ENCODE results near the gene GPC6.

Gene GPC6

GRCh38 chr13:94411747-94412146 lies 1185.1 kb downstream of the GPC6 start:
- Histone ChIP-seq H3K9me3 (ENCODE audit: low read length) (no peaks in the 10 kb centered on the region), H3K4me2 (ENCODE audit: low read length) (no peak overlapping the region), H3K4me1 (ENCODE audit: insufficient read depth, low read length, severe bottlenecking) (no peaks in the 10 kb centered on the region), H4K20me1 (ENCODE audit: insufficient read depth, low read length) (no peaks in the 10 kb centered on the region), H3F3A (ENCODE audit: insufficient read depth, low read length) (no peaks in the 10 kb centered on the region), H3K27ac (ENCODE audit: low read depth, low read length, poor library complexity, severe bottlenecking) (no peak overlapping the region), H3K9me2 (ENCODE audit: low read depth, low read length) (no peaks in the 10 kb centered on the region), H3K27me3 (ENCODE audit: insufficient read depth, low read length) (no peaks in the 10 kb centered on the region), H3K9ac (ENCODE audit: low read length) (no peak overlapping the region), H3K4me3 (ENCODE audit: low read depth, low read length, poor library complexity, severe bottlenecking) (no peak overlapping the region), H3K36me3 (ENCODE audit: insufficient read depth, low read length) (no peaks in the 10 kb centered on the region), H2AFZ (ENCODE audit: low read length) (no peak overlapping the region), H3K79me2 (ENCODE audit: insufficient read depth, low read length) (no peaks in the 10 kb centered on the region)
- TF ChIP-seq CTCF (IDR thresholded peaks at IDR 0.05; ENCODE audit: low read length) (no peak), EZH2 (IDR thresholded peaks at IDR 0.05; ENCODE audit: borderline replicate concordance, low read length) (no peak)

GRCh38 chr13:94412870-94413597 lies 1186.4 kb downstream of the GPC6 start:
- H3K27me3 ChIP-seq (ENCODE audit: insufficient read depth, low read length) = no peaks in the 10 kb centered on the region
- TF ChIP-seq CTCF (IDR thresholded peaks at IDR 0.05; ENCODE audit: low read length) (no peak), EZH2 (IDR thresholded peaks at IDR 0.05; ENCODE audit: borderline replicate concordance, low read length) (no peak)
- no peaks in the 10 kb centered on the region for H3K9me2 ChIP-seq (ENCODE audit: low read depth, low read length)
- no peaks in the 10 kb centered on the region for H3K4me1 ChIP-seq (ENCODE audit: insufficient read depth, low read length, severe bottlenecking)
- no peak overlapping the region for H2AFZ ChIP-seq (ENCODE audit: low read length)
- no peaks in the 10 kb centered on the region for H3K9me3 ChIP-seq (ENCODE audit: low read length)
- H3K4me2 ChIP-seq (ENCODE audit: low read length) = no peak overlapping the region
- H3K9ac ChIP-seq (ENCODE audit: low read length) = no peak overlapping the region
- H3F3A ChIP-seq (ENCODE audit: insufficient read depth, low read length) = no peaks in the 10 kb centered on the region
- H3K27ac ChIP-seq (ENCODE audit: low read depth, low read length, poor library complexity, severe bottlenecking) = no peak overlapping the region
- no peaks in the 10 kb centered on the region for H3K79me2 ChIP-seq (ENCODE audit: insufficient read depth, low read length)
- H4K20me1 ChIP-seq (ENCODE audit: insufficient read depth, low read length) = no peaks in the 10 kb centered on the region
- no peak overlapping the region for H3K4me3 ChIP-seq (ENCODE audit: low read depth, low read length, poor library complexity, severe bottlenecking)
- H3K36me3 ChIP-seq (ENCODE audit: insufficient read depth, low read length) = no peaks in the 10 kb centered on the region

GRCh38 chr13:94413598-94413944 lies 1187.0 kb downstream of the GPC6 start:
- no peak overlapping the region for H2AFZ ChIP-seq (ENCODE audit: low read length)
- H3K9me3 ChIP-seq (ENCODE audit: low read length) = no peaks in the 10 kb centered on the region
- H3K4me2 ChIP-seq (ENCODE audit: low read length) = no peak overlapping the region
- H3K4me1 ChIP-seq (ENCODE audit: insufficient read depth, low read length, severe bottlenecking) = no peaks in the 10 kb centered on the region
- H3K27me3 ChIP-seq (ENCODE audit: insufficient read depth, low read length) = no peaks in the 10 kb centered on the region
- H3F3A ChIP-seq (ENCODE audit: insufficient read depth, low read length) = no peaks in the 10 kb centered on the region
- H3K4me3 ChIP-seq (ENCODE audit: low read depth, low read length, poor library complexity, severe bottlenecking) = no peak overlapping the region
- no peaks in the 10 kb centered on the region for H3K36me3 ChIP-seq (ENCODE audit: insufficient read depth, low read length)
- no peak overlapping the region for H3K9ac ChIP-seq (ENCODE audit: low read length)
- no peaks in the 10 kb centered on the region for H3K9me2 ChIP-seq (ENCODE audit: low read depth, low read length)
- no peak for TF ChIP-seq CTCF (IDR thresholded peaks at IDR 0.05; ENCODE audit: low read length)
- TF ChIP-seq EZH2 (IDR thresholded peaks at IDR 0.05; ENCODE audit: borderline replicate concordance, low read length) = no peak
- H4K20me1 ChIP-seq (ENCODE audit: insufficient read depth, low read length) = no peaks in the 10 kb centered on the region
- no peak overlapping the region for H3K27ac ChIP-seq (ENCODE audit: low read depth, low read length, poor library complexity, severe bottlenecking)
- H3K79me2 ChIP-seq (ENCODE audit: insufficient read depth, low read length) = no peaks in the 10 kb centered on the region

Measured in OCI-LY1 (cell line).